Activated CD4-positive, alpha-beta T cell treated with anti-CD3 and anti-CD28 coated beads for 48 hours (primary cell): ENCODE measurements around the gene KRTAP4-1.
"Not testable (repeated sequence)": the region's sequence is repeated elsewhere in the genome, so short reads cannot be mapped to it uniquely, and the experiment has no call there.

Experiments
- DNase-seq: peaks from one replicate; pipeline ENCODE4 v3.0.0-alpha.2; 2020

Gene KRTAP4-1

GRCh38 chr17:41168121-41168520 is 16.6 kb downstream of the KRTAP4-1 start, which contains the start of gene KRTAP4-3:
TSS of gene KRTAP4-3 (minus strand) at chr17:41168221. CDS start at chr17:41168172, 49 bp downstream.
- no peak for DNase-seq

- DNase-seq: no peak
Observed at GRCh38 chr17:41167561-41167960, 17.1 kb downstream of the KRTAP4-1 start.

- DNase-seq: no peak
Observed at GRCh38 chr17:41163828-41164227, 20.9 kb downstream of the KRTAP4-1 start.

GRCh38 chr17:41160648-41161047 is 24.1 kb downstream of the KRTAP4-1 start, which contains the start of gene KRTAP4-4:
TSS of gene KRTAP4-4 (minus strand) at chr17:41160748. CDS start at chr17:41160691, 57 bp downstream.
- no peak for DNase-seq

GRCh38 chr17:41160190-41160589 is 24.5 kb downstream of the KRTAP4-1 start:
- not testable (repeated sequence) for DNase-seq

- no peak for DNase-seq
Observed at GRCh38 chr17:41153856-41154255, 30.9 kb downstream of the KRTAP4-1 start.

GRCh38 chr17:41151525-41151924 is 33.2 kb downstream of the KRTAP4-1 start:
- no peak for DNase-seq

GRCh38 chr17:41150026-41150425 is 34.7 kb downstream of the KRTAP4-1 start:
- DNase-seq: no peak

- DNase-seq: no peak
Observed at GRCh38 chr17:41149652-41149985, 35.1 kb downstream of the KRTAP4-1 start, which contains the start of gene KRTAP4-5. TSS of gene KRTAP4-5 (minus strand) at chr17:41149825. CDS start at chr17:41149767, 58 bp downstream.

GRCh38 chr17:41148971-41149651 is 35.6 kb downstream of the KRTAP4-1 start:
- not testable (repeated sequence) for DNase-seq

- no peak for DNase-seq
Observed at GRCh38 chr17:41147531-41148204, 37.0 kb downstream of the KRTAP4-1 start.

GRCh38 chr17:41145261-41145660 is 39.5 kb downstream of the KRTAP4-1 start:
- DNase-seq: no peak

- no peak for DNase-seq
Observed at GRCh38 chr17:41144846-41145245, 39.9 kb downstream of the KRTAP4-1 start.

GRCh38 chr17:41141361-41141760 is 43.4 kb downstream of the KRTAP4-1 start:
- DNase-seq: no peak

- DNase-seq: no peak
Observed at GRCh38 chr17:41140360-41141131, 44.2 kb downstream of the KRTAP4-1 start, which contains the start of gene KRTAP4-6. TSS of gene KRTAP4-6 (minus strand) at chr17:41140544. CDS start at chr17:41140487, 57 bp downstream.

- not testable (repeated sequence) for DNase-seq
Observed at GRCh38 chr17:41139865-41140264, 44.8 kb downstream of the KRTAP4-1 start.
